GM23338 (cell line): Measurements from ENCODE around the gene CSTF2T. TPM values are rescaled to one million over a fixed set of nuclear protein-coding genes. Genes with fewer than 3 reads are reported as not detected.

ENCODE experiments used
- ATAC-seq: fragments of 200-7000 bp; cut with Tn5 transposase; 3 replicates; pipeline ENCODE4 v1.9.1; 2020
- DNase-seq: peaks from one replicate; pipeline ENCODE4 v3.0.0-alpha.2; 2015; ENCODE audit warnings: low spot score
- H2AFZ ChIP-seq: fragments of 200-600 bp; sonication (generic); 2 replicates; pipeline ENCODE4 v1.8.0; 2016; ENCODE audit warnings: antibody characterized with exemption, mild to moderate bottlenecking, moderate library complexity
- H3F3A ChIP-seq: fragments of 200-600 bp; sonication (generic); replicated peaks from 2 replicates; pipeline ENCODE4 v1.8.0; 2017; ENCODE audit warnings: antibody characterized with exemption, mixed run types, low read depth
- H3K27ac ChIP-seq: fragments of 200-600 bp; sonication (generic); 2 replicates; pipeline ENCODE4 v1.6.1; 2016; ENCODE audit warnings: low read depth
- H3K27me3 ChIP-seq: fragments of 200-600 bp; sonication (generic); 2 replicates; pipeline ENCODE4 v1.8.0; 2016; ENCODE audit warnings: mild to moderate bottlenecking, mixed run types, moderate library complexity; ENCODE audit not compliant: insufficient read depth
- H3K36me3 ChIP-seq: fragments of 200-600 bp; sonication (generic); 2 replicates; pipeline ENCODE4 v1.8.0; 2016; ENCODE audit warnings: mild to moderate bottlenecking; ENCODE audit not compliant: insufficient read depth
- H3K4me1 ChIP-seq: fragments of 200-600 bp; sonication (generic); 2 replicates; pipeline ENCODE4 v1.8.0; 2016; ENCODE audit warnings: mild to moderate bottlenecking, moderate library complexity; ENCODE audit not compliant: insufficient read depth
- H3K4me2 ChIP-seq: fragments of 200-600 bp; sonication (generic); 2 replicates; pipeline ENCODE4 v1.7.1; 2017; ENCODE audit warnings: mixed run types
- H3K4me3 ChIP-seq: fragments of 200-600 bp; sonication (generic); 2 replicates; pipeline ENCODE4 v1.6.1; 2016; ENCODE audit warnings: mixed run types
- H3K79me2 ChIP-seq: fragments of 200-600 bp; sonication (generic); replicated peaks from 2 replicates; pipeline ENCODE4 v1.8.0; 2017; ENCODE audit warnings: mild to moderate bottlenecking; ENCODE audit not compliant: insufficient read depth
- H3K9me2 ChIP-seq: fragments of 200-600 bp; sonication (generic); 2 replicates; pipeline ENCODE4 v1.8.0; 2017; ENCODE audit not compliant: insufficient read depth
- H4K20me1 ChIP-seq: fragments of 200-600 bp; sonication (generic); replicated peaks from 2 replicates; pipeline ENCODE4 v1.8.0; 2017; ENCODE audit warnings: mild to moderate bottlenecking; ENCODE audit not compliant: insufficient read depth
- H3K27ac Mint-ChIP-seq: 2 replicates; pipeline ENCODE4 v1.8.0; 2020; ENCODE audit warnings: inconsistent platforms, mild to moderate bottlenecking, moderate library complexity, mixed read lengths
- H3K27me3 Mint-ChIP-seq: 3 replicates; pipeline ENCODE4 v1.8.0; 2022; ENCODE audit warnings: low read depth, mild to moderate bottlenecking, moderate library complexity, mixed read lengths, inconsistent platforms; ENCODE audit not compliant: insufficient read depth, poor library complexity
- H3K36me3 Mint-ChIP-seq: 3 replicates; pipeline ENCODE4 v1.8.0; 2021; ENCODE audit warnings: low read depth, mild to moderate bottlenecking, inconsistent platforms, moderate library complexity, mixed read lengths
- H3K4me1 Mint-ChIP-seq: 3 replicates; pipeline ENCODE4 v1.8.0; 2020; ENCODE audit warnings: mild to moderate bottlenecking, inconsistent platforms, mixed read lengths
- H3K4me3 Mint-ChIP-seq: 3 replicates; pipeline ENCODE4 v1.8.0; 2021; ENCODE audit warnings: moderate library complexity, mild to moderate bottlenecking, inconsistent platforms, mixed read lengths
- H3K9me3 Mint-ChIP-seq: 3 replicates; pipeline ENCODE4 v1.8.0; 2020; ENCODE audit warnings: moderate library complexity, mild to moderate bottlenecking, inconsistent platforms, mixed read lengths
- CREB1 ChIP-seq: fragments of 250-450 bp; sonication (Bioruptor Pico); IDR thresholded peaks from 2 replicates; pipeline ENCODE4 v1.5.0; 2020; ENCODE audit warnings: low read depth, mild to moderate bottlenecking, moderate library complexity
- CTCF ChIP-seq, 2 experiments: fragments of 200-600 bp in 1 of 2; sonication (generic) in 1 of 2; conservative IDR thresholded peaks; 2 replicates each; pipeline versions ENCODE4 v1.5.1 to v1.6.1; 2016 to 2017; ENCODE audit warnings: antibody characterized with exemption in 2 of 2, low read depth in 2 of 2, mild to moderate bottlenecking in 2 of 2, moderate library complexity in 1 of 2
- ETS1 ChIP-seq: IDR thresholded peaks from 2 replicates; pipeline ENCODE4 v1.6.1; 2016; ENCODE audit warnings: antibody characterized with exemption
- EZH2 ChIP-seq: fragments of 200-600 bp; sonication (generic); IDR thresholded peaks from one replicate; pipeline ENCODE4 v1.8.0; 2017; ENCODE audit warnings: antibody characterized with exemption, mild to moderate bottlenecking, low read depth; ENCODE audit not compliant: unreplicated experiment
- EZH2phosphoT487 ChIP-seq: fragments of 200-600 bp; sonication (generic); IDR thresholded peaks from one replicate; pipeline ENCODE4 v1.8.1; 2018; ENCODE audit warnings: antibody characterized with exemption; ENCODE audit not compliant: unreplicated experiment
- NANOG ChIP-seq: IDR thresholded peaks from 2 replicates; pipeline ENCODE4 v1.6.1; 2016; ENCODE audit warnings: antibody characterized with exemption, borderline replicate concordance
- POLR2AphosphoS5 ChIP-seq: IDR thresholded peaks from 2 replicates; pipeline ENCODE4 v1.6.1; 2016; ENCODE audit warnings: antibody characterized with exemption, low read depth
- REST ChIP-seq: IDR thresholded peaks from one replicate; pipeline ENCODE4 v1.6.1; 2018; ENCODE audit warnings: antibody characterized with exemption; ENCODE audit not compliant: unreplicated experiment
- STAT1 ChIP-seq: IDR thresholded peaks from one replicate; pipeline ENCODE4 v1.6.1; 2016; ENCODE audit warnings: antibody characterized with exemption; ENCODE audit not compliant: unreplicated experiment
- ZNF114 ChIP-seq: fragments of 250-450 bp; sonication (Bioruptor Pico); IDR thresholded peaks from 2 replicates; pipeline ENCODE4 v1.5.0; 2020; ENCODE audit warnings: mild to moderate bottlenecking, moderate library complexity
- ZNF331 ChIP-seq: fragments of 250-450 bp; sonication (Bioruptor Pico); IDR thresholded peaks from 2 replicates; pipeline ENCODE4 v1.5.0; 2020; ENCODE audit warnings: low read depth, mild to moderate bottlenecking, moderate library complexity
- polyA plus RNA-seq: library from polyadenylated mRNA; unstranded; fragments of >200 nt; fragmentation: Nextera tagmentation; extraction: Ambion mirVana; gene quantifications from 2 replicates; pipeline ENCODE4 v1.2.1, GENCODE V29; 2016
- total RNA-seq: library from RNA; depleted of rRNA; stranded (reverse); fragments of >200 nt; shearing (Covaris generic); gene quantifications from 2 replicates; pipeline ENCODE4 v1.2.3, GENCODE V29; 2014

Gene CSTF2T
- total and polyA plus RNA-seq, 2 experiments from 2014 or later, result 9.8 to 31.9 TPM

- H3K4me3 ChIP-seq, result no peak overlapping the region
- H3K36me3 ChIP-seq, result 0 out of 2 replicates have a peak, but pooled peaks cover 5% of the 10 kb centered on the region
- ATAC-seq (no peak), DNase-seq (no peak)
- H3K9me2 ChIP-seq, result no peaks in the 10 kb centered on the region
- H2AFZ ChIP-seq, result no peak overlapping the region
- H3F3A ChIP-seq, result no peaks in the 10 kb centered on the region
- H3K9me3 Mint-ChIP-seq, result peaks cover 15% of the 10 kb centered on the region
- H3K4me2 ChIP-seq, result no peak overlapping the region
- H3K27me3 Mint-ChIP-seq, result no peaks in the 10 kb centered on the region
- no peaks in the 10 kb centered on the region for H4K20me1 ChIP-seq
- peaks cover 4% of the 10 kb centered on the region; the same call in 2 of the 3 replicates for H3K4me1 Mint-ChIP-seq
- no peaks in the 10 kb centered on the region for H3K4me1 ChIP-seq
- H3K27ac ChIP-seq, result no peak overlapping the region
- no peak overlapping the region for H3K4me3 Mint-ChIP-seq
- no peaks in the 10 kb centered on the region for H3K79me2 ChIP-seq
- peaks cover 14% of the 10 kb centered on the region; the same call in 1 of the 3 replicates for H3K36me3 Mint-ChIP-seq
- no peaks in the 10 kb centered on the region for H3K27me3 ChIP-seq
- TF ChIP-seq EZH2, result no peak
- no peak for TF ChIP-seq EZH2phosphoT487
- no peak for TF ChIP-seq CTCF (conservative IDR thresholded peaks at IDR 0.05; ENCODE audit: low read depth in 2 of 2)
- TF ChIP-seq ZNF331 (CRISPR knock-in tag), result no peak
- no peak for TF ChIP-seq REST
- TF ChIP-seq POLR2AphosphoS5, result no peak
- no peak for TF ChIP-seq ZNF114 (CRISPR knock-in tag)
- no peak for TF ChIP-seq ETS1
- TF ChIP-seq STAT1, result no peak
- H3K27ac Mint-ChIP-seq, result no peak overlapping the region
Observed at GRCh38 chr10:51672039-51672535, 27.3 kb downstream of the CSTF2T start.

- Histone ChIP-seq H3K27ac (no peak overlapping the region), H3K79me2 (no peaks in the 10 kb centered on the region), H3K4me3 (no peak overlapping the region), H3K36me3 (0 out of 2 replicates have a peak, but pooled peaks cover 5% of the 10 kb centered on the region), H3K4me1 (no peaks in the 10 kb centered on the region), H3K9me2 (no peaks in the 10 kb centered on the region), H3K27me3 (no peaks in the 10 kb centered on the region), H3K4me2 (no peak overlapping the region), H2AFZ (no peak overlapping the region), H4K20me1 (no peaks in the 10 kb centered on the region), H3F3A (no peaks in the 10 kb centered on the region)
- Mint-ChIP-seq H3K9me3 (peaks cover 15% of the 10 kb centered on the region), H3K27ac (no peak overlapping the region), H3K4me3 (no peak overlapping the region), H3K36me3 (peaks cover 14% of the 10 kb centered on the region; the same call in 1 of the 3 replicates), H3K27me3 (no peaks in the 10 kb centered on the region), H3K4me1 (peaks cover 4% of the 10 kb centered on the region; the same call in 2 of the 3 replicates)
- DNase-seq, result no peak
- ATAC-seq, result no peak
- TF ChIP-seq POLR2AphosphoS5, result no peak
- no peak for TF ChIP-seq CREB1 (CRISPR knock-in tag)
- no peak for TF ChIP-seq ZNF331 (CRISPR knock-in tag)
- TF ChIP-seq CTCF (conservative IDR thresholded peaks at IDR 0.05; ENCODE audit: low read depth in 2 of 2), result no peak
- no peak for TF ChIP-seq EZH2phosphoT487
- no peak for TF ChIP-seq NANOG
- TF ChIP-seq ZNF114 (CRISPR knock-in tag), result no peak
- no peak for TF ChIP-seq ETS1
- no peak for TF ChIP-seq EZH2
Observed at GRCh38 chr10:51669041-51669440, 30.4 kb downstream of the CSTF2T start.
